ENCODE results near the gene CTCFL. TPM values are rescaled to one million over a fixed set of nuclear protein-coding genes. Genes with fewer than 3 reads are reported as not detected.

Gene CTCFL
- total RNA-seq, 1 donor from 2014 or later, result 0.07 TPM

DNA sequence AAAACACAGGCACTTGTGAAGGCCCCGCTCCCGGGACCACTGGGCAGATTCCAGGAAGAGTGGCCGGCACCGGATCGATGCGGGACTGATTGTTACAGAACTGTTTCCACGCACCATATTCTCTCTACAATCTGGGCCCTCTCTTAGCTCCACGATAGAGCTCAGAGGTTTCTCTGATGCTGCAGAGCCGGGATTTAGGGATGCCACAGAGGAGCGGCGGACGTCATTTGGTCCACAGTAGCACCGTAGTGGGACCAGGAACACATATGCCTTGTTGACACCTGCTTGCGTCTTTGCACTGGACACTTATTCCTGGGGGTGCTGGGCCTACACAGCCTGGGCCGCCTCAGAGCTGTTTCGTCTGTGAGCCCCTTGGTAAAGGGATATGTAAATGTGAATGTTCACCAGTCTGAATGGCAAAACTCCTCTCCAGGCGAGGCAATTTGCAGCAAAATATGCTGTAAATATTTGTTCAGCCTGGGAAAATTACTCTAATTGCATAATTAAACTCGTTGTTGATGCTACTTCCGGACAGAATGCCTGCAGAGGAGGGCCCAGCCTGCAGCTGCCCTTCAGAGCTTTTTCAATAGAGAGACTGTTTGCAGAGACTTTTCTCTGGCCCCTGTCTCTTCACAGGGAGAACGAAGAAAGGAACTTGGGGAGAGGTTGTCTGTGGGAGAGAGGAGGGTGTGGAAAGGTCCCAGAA, 45.4 kb upstream of the CTCFL start:
- H3K27me3 Mint-ChIP-seq, result peaks cover 48% of the 10 kb centered on the region
- H3K27ac Mint-ChIP-seq, result peak overlapping the region; percentile 62
- peaks cover 23% of the 10 kb centered on the region for H3K4me1 Mint-ChIP-seq (ENCODE audit: unreplicated experiment)
- H3K9me3 Mint-ChIP-seq, result no peaks in the 10 kb centered on the region
- DNase-seq (ENCODE audit: extremely low spot score, unreplicated experiment), result no peak
- TF ChIP-seq, protein P1, sequence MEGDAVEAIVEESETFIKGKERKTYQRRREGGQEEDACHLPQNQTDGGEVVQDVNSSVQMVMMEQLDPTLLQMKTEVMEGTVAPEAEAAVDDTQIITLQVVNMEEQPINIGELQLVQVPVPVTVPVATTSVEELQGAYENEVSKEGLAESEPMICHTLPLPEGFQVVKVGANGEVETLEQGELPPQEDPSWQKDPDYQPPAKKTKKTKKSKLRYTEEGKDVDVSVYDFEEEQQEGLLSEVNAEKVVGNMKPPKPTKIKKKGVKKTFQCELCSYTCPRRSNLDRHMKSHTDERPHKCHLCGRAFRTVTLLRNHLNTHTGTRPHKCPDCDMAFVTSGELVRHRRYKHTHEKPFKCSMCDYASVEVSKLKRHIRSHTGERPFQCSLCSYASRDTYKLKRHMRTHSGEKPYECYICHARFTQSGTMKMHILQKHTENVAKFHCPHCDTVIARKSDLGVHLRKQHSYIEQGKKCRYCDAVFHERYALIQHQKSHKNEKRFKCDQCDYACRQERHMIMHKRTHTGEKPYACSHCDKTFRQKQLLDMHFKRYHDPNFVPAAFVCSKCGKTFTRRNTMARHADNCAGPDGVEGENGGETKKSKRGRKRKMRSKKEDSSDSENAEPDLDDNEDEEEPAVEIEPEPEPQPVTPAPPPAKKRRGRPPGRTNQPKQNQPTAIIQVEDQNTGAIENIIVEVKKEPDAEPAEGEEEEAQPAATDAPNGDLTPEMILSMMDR (conservative IDR thresholded peaks at IDR 0.05), result no peak
- no peak overlapping the region for H3K4me3 Mint-ChIP-seq
- no peaks in the 10 kb centered on the region for H3K36me3 Mint-ChIP-seq

DNA sequence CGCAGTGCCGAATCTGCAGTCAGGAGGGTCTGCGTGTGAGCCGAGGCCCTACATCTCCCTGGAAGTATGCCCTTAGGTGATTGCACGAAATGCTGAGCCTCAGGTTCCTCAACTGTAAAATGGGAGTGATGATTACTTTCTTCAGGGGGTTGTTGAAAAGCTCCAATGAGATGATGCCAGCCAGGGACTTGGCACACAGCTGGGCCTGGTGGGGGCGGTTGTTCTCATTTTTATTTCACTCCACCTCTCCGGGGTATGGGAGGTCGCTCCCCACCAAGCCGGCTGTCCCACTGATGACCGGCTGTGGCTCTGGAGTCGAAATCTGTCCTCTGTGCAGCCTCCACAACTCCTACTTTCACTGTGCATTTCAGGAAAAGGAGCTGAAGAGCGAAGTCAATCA, 44.0 kb upstream of the CTCFL start:
- Mint-ChIP-seq H3K27ac (no peak overlapping the region), H3K36me3 (no peaks in the 10 kb centered on the region), H3K27me3 (peaks cover 47% of the 10 kb centered on the region), H3K4me3 (no peak overlapping the region), H3K4me1 (ENCODE audit: unreplicated experiment) (peaks cover 23% of the 10 kb centered on the region), H3K9me3 (no peaks in the 10 kb centered on the region)
- DNase-seq (ENCODE audit: extremely low spot score, unreplicated experiment), result no peak
- TF ChIP-seq, protein P1 (conservative IDR thresholded peaks at IDR 0.05), result no peak

DNA sequence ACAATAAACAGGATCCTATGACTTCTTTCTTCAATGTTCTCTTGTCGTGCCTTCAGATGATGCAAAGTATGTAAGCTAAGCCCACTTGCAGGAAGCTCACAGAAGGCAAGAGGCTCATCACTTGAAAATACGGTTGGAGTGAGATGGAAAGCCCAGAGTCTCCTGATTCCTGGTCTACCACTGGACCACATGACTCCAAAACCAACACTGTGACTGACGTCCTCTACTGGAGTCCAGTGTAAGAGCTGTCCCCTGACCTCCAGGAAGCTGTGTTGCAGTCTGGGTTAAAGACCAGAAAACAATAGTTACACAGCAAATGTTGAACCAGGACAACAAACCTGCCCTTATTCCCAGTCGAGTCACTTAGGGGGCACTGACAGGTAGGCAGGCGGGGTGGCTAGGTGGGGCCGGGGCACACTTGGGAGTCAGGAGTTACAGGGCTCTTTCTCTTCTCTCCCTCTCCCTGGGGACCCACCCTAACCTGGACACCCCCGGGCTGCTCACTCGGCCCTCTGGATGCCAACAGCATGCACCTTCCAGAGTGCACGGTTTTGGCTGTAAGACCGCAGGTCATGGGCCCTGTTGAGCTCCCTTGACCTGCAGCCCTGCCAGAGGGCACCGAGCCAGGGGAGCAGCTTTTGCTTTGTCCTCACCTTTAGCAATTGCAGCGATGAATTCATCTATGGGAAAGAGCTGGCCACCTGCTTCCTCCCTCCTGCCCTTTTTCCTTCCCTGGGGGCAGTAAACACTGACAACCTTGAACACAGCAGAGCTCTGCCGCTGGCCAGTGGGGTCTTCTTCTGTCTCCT, 43.4 kb upstream of the CTCFL start:
- no peak overlapping the region for H3K27ac Mint-ChIP-seq
- peaks cover 43% of the 10 kb centered on the region for H3K27me3 Mint-ChIP-seq
- H3K9me3 Mint-ChIP-seq, result no peaks in the 10 kb centered on the region
- H3K4me1 Mint-ChIP-seq (ENCODE audit: unreplicated experiment), result peaks cover 18% of the 10 kb centered on the region
- no peak for DNase-seq (ENCODE audit: extremely low spot score, unreplicated experiment)
- no peaks in the 10 kb centered on the region for H3K36me3 Mint-ChIP-seq
- TF ChIP-seq, protein P1 (conservative IDR thresholded peaks at IDR 0.05), result no peak
- no peak overlapping the region for H3K4me3 Mint-ChIP-seq

DNA sequence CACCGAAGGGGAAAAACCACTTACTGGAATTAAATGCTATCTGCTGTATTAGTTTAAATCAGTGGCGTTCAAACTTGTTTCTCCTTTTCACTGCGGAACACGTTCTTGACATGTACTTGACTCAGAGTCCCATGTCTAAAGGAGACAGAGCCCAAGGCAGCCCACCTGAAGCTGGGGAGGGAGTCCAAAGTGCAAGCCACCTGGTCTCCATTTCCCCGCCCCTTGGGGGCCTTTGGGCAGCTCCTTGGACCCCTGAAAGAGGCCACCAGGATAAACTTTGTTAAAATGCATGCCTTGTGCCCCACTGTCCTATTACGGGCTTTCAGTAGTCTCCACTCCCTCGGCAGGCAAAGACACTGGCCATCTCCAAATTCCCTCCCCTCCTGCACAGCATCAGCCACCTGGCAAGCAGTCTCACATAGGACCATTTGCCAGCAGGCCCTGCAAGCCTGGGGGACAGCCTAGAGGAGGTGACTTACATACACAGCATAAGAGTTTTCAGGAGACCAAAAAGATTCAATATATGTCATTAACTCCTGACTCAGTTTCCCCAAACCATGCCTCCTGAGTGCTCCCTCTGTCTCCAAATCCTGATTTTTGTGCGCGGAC, 42.6 kb upstream of the CTCFL start:
- no peak for DNase-seq (ENCODE audit: extremely low spot score, unreplicated experiment)
- H3K27ac Mint-ChIP-seq, result no peak overlapping the region
- peaks cover 16% of the 10 kb centered on the region for H3K4me1 Mint-ChIP-seq (ENCODE audit: unreplicated experiment)
- H3K9me3 Mint-ChIP-seq, result no peaks in the 10 kb centered on the region
- H3K4me3 Mint-ChIP-seq, result no peak overlapping the region
- H3K36me3 Mint-ChIP-seq, result no peaks in the 10 kb centered on the region
- TF ChIP-seq, protein P1 (conservative IDR thresholded peaks at IDR 0.05), result no peak
- peaks cover 39% of the 10 kb centered on the region for H3K27me3 Mint-ChIP-seq

DNA sequence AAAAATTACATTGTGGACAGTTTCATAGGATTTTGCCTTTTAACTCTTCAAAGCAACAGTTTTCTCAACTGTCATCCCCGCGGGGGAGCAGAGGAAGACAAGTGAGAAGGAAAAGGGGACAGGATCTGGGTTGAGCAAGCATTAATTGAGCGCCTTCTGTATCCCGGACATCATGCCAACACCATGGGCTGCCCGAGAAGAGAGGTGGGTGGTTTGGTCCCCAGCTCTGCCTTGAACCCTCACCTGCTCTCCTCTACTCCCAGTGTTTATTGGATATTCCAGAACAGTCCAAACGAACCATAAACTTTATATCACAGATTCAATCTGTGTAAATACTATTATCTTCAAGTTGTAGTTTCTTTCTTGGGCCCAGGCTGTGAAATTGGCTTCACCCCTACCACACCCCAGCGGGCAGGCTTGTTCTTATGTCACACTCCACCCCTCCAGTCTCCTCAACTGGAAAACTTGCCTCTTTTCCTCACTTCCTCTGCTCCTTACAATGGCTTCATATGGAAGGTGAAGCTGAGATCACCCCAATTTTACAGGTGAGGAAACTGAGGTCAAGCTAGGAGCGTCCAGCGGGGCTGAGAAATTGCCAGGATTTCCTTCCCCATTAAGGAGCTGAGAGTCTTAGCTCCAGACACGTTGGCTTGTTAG, 42.0 kb upstream of the CTCFL start:
- H3K27ac Mint-ChIP-seq, result no peak overlapping the region
- no peak overlapping the region for H3K4me3 Mint-ChIP-seq
- no peaks in the 10 kb centered on the region for H3K36me3 Mint-ChIP-seq
- TF ChIP-seq, protein P1 (conservative IDR thresholded peaks at IDR 0.05), result no peak
- H3K9me3 Mint-ChIP-seq, result no peaks in the 10 kb centered on the region
- H3K27me3 Mint-ChIP-seq, result peaks cover 38% of the 10 kb centered on the region
- no peak for DNase-seq (ENCODE audit: extremely low spot score, unreplicated experiment)
- peaks cover 16% of the 10 kb centered on the region for H3K4me1 Mint-ChIP-seq (ENCODE audit: unreplicated experiment)
